Panc1 (cell line): ENCODE measurements around the gene FAM114A2. TPM values are rescaled to one million over a fixed set of nuclear protein-coding genes. Genes with fewer than 3 reads are reported as not detected.

Source experiments
- ATAC-seq: fragments of 200-7000 bp; cut with Tn5 transposase; 2 replicates; pipeline ENCODE4 v1.9.1; 2020; ENCODE audit warnings: mild to moderate bottlenecking, moderate library complexity
- BruUV-seq: library from RNA; stranded (reverse); fragments of 400-500 nt; replicated peaks from 2 replicates; lab custom pipeline; 2021; lab: Mats Ljungman, UMichigan
- CTCF ChIA-PET: fragments of 300-600 bp; sonication (Branson Sonifier 250); formaldehyde crosslinking; loops from one replicate; lab custom pipeline; 2022; ENCODE audit warnings: antibody characterized with exemption; lab: Charles Lee
- POLR2A ChIA-PET: fragments of 300-600 bp; sonication (Branson Sonifier 250); formaldehyde crosslinking; loops from one replicate; lab custom pipeline; 2022; ENCODE audit warnings: antibody characterized with exemption; lab: Charles Lee
- DNase-seq: peaks from one replicate; pipeline ENCODE4 v3.0.0-alpha.2; 2010; ENCODE audit warnings: low read depth, low spot score
- H3K27ac ChIP-seq: 2 replicates; pipeline ENCODE4 v1.5.1; 2011; ENCODE audit warnings: mild to moderate bottlenecking, low read length, inconsistent platforms
- H3K27me3 ChIP-seq: fragments of 200-500 bp; sonication (Bioruptor generic); 2 replicates; pipeline ENCODE4 v1.6.0; 2014; ENCODE audit warnings: low read length, inconsistent platforms; ENCODE audit not compliant: control insufficient read depth, insufficient read depth
- H3K36me3 ChIP-seq: fragments of 200-500 bp; sonication (Bioruptor generic); 2 replicates; pipeline ENCODE4 v1.5.1; 2014; ENCODE audit warnings: inconsistent platforms, mild to moderate bottlenecking, low read length, moderate library complexity; ENCODE audit not compliant: control insufficient read depth, insufficient read depth
- H3K4me1 ChIP-seq: 2 replicates; pipeline ENCODE4 v1.5.1; 2011; ENCODE audit warnings: inconsistent platforms, mild to moderate bottlenecking, low read length, moderate library complexity; ENCODE audit not compliant: control insufficient read depth, insufficient read depth
- H3K4me3 ChIP-seq, 2 experiments: 2 replicates each; pipeline ENCODE4 v1.5.1; 2011 to 2012; ENCODE audit warnings: low read depth in 2 of 2, low read length in 2 of 2, mild to moderate bottlenecking in 2 of 2, inconsistent platforms in 1 of 2, moderate library complexity in 1 of 2
- H3K9me3 ChIP-seq: fragments of 200-500 bp; sonication (Bioruptor generic); 2 replicates; pipeline ENCODE4 v1.5.1; 2014; ENCODE audit warnings: low read depth, mild to moderate bottlenecking, inconsistent platforms, low read length, moderate library complexity; ENCODE audit not compliant: control insufficient read depth, insufficient read depth
- POLR2AphosphoS5 ChIP-seq: IDR thresholded peaks from 2 replicates; pipeline ENCODE4 v1.6.1; 2012; ENCODE audit warnings: mild to moderate bottlenecking, low read depth, low read length, moderate library complexity
- REST ChIP-seq, 2 experiments: IDR thresholded peaks; 2 replicates each; pipeline ENCODE4 v1.6.1; 2011 to 2012; ENCODE audit warnings: low read depth in 2 of 2, control low read depth in 1 of 2, low read length in 1 of 2, mild to moderate bottlenecking in 1 of 2, moderate library complexity in 1 of 2; ENCODE audit not compliant: insufficient read depth in 1 of 2
- SIN3A ChIP-seq: IDR thresholded peaks from 2 replicates; pipeline ENCODE4 v1.6.1; 2012; ENCODE audit warnings: low read depth, mild to moderate bottlenecking, low read length, moderate library complexity, borderline replicate concordance; ENCODE audit not compliant: insufficient read depth
- TCF7L2 ChIP-seq: IDR thresholded peaks from 2 replicates; pipeline ENCODE4 v1.6.1; 2011; ENCODE audit warnings: mild to moderate bottlenecking, low read depth, low read length, inconsistent platforms
- in situ Hi-C: cut with HindIII; loops from 2 replicates; pipeline ENCODE4 v1.10.0; 2016; ENCODE audit warnings: low sequenced_read_pairs, low pct_unique_long_range_greater_than_20kb
- intact Hi-C: fragments of 100-400 bp; cut with micrococcal nuclease; formaldehyde crosslinking; loops from one replicate; pipeline ENCODE4 v1.10.0; 2022; ENCODE audit not compliant: unreplicated experiment
- total RNA-seq: library from RNA; stranded (reverse); gene quantifications from one replicate; pipeline ENCODE4 v1.2.1, GENCODE V29; 2021; ENCODE audit not compliant: unreplicated experiment
- TF ChIP-seq, protein P1 (sequence below): fragments of 450-650 bp; IDR thresholded peaks from 2 replicates; pipeline ENCODE4 v1.5.1; 2017; ENCODE audit warnings: mild to moderate bottlenecking

The FAM114A2 gene
- total RNA-seq, 1 experiment from 2014 or later = 20.7 TPM

- Histone ChIP-seq H3K4me3 (no peak overlapping the region), H3K4me1 (no peaks in the 10 kb centered on the region), H3K27ac (no peak overlapping the region), H3K36me3 (no peaks in the 10 kb centered on the region), H3K9me3 (no peaks in the 10 kb centered on the region), H3K27me3 (no peaks in the 10 kb centered on the region)
- in situ Hi-C loops = no loop called here
- DNase-seq = no peak
- ChIA-PET POLR2A (interaction anchor here (0.6 kb wide), 1 partner anchor 67 kb away, joined by 3 read pairs; no protein-coding TSS in a partner anchor), CTCF (no interaction called here)
- no peak for ATAC-seq
- no TSS peak for BruUV-seq
- intact Hi-C loops = no loop called here
- TF ChIP-seq REST (IDR thresholded peaks at IDR 0.05; ENCODE audit: insufficient read depth in 1 of 2, low read depth in 2 of 2, low read length in 1 of 2) (no peak), SIN3A (no peak)
- TF ChIP-seq, protein P1, sequence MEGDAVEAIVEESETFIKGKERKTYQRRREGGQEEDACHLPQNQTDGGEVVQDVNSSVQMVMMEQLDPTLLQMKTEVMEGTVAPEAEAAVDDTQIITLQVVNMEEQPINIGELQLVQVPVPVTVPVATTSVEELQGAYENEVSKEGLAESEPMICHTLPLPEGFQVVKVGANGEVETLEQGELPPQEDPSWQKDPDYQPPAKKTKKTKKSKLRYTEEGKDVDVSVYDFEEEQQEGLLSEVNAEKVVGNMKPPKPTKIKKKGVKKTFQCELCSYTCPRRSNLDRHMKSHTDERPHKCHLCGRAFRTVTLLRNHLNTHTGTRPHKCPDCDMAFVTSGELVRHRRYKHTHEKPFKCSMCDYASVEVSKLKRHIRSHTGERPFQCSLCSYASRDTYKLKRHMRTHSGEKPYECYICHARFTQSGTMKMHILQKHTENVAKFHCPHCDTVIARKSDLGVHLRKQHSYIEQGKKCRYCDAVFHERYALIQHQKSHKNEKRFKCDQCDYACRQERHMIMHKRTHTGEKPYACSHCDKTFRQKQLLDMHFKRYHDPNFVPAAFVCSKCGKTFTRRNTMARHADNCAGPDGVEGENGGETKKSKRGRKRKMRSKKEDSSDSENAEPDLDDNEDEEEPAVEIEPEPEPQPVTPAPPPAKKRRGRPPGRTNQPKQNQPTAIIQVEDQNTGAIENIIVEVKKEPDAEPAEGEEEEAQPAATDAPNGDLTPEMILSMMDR = no peak
Observed at GRCh38 chr5:153988510-153988909, 50.2 kb downstream of the FAM114A2 start.

DNA sequence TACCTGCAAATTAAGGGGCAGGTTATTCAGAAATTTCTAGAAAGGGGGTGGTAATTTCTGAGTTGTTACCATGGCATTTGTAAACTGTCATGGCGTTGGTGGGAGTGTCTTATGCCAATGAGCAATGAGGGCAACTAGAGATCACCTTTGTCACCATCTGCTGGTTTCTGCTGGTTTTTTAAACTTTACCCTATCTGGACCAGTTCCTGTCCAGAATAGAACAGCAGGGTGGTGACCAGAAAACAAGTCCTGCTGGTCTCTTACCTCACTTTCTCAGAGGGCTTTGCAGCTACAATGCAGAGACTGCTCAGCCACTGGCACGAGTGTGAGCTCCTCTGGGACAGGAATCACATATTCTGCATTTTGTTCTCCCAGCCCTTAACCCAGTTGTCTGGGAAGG lies 51.4 kb downstream of the FAM114A2 start:
- no TSS peak for BruUV-seq
- Histone ChIP-seq H3K4me3 (no peak overlapping the region), H3K36me3 (no peaks in the 10 kb centered on the region), H3K4me1 (no peaks in the 10 kb centered on the region), H3K27me3 (no peaks in the 10 kb centered on the region), H3K9me3 (no peaks in the 10 kb centered on the region), H3K27ac (no peak overlapping the region)
- ATAC-seq (no peak), DNase-seq (no peak)
- TF ChIP-seq TCF7L2 (no peak), POLR2AphosphoS5 (no peak), SIN3A (no peak), REST (IDR thresholded peaks at IDR 0.05; ENCODE audit: insufficient read depth in 1 of 2, low read depth in 2 of 2, low read length in 1 of 2) (no peak)
- TF ChIP-seq, protein P1 = no peak
- ChIA-PET POLR2A (no interaction called here), CTCF (interaction anchor here (0.5 kb wide), 1 partner anchor 52 kb away, joined by 3 read pairs; the partner anchor contains the start of gene MFAP3)
- intact Hi-C loops = no loop called here
- in situ Hi-C loops = no loop called here
